Urinary bladder (tissue), 4 donors: Measurements from ENCODE around the gene MACO1. TPM values are rescaled to one million over a fixed set of nuclear protein-coding genes. Genes with fewer than 3 reads are reported as not detected.
"Not testable (repeated sequence)": the region's sequence is repeated elsewhere in the genome, so short reads cannot be mapped to it uniquely, and the experiment has no call there.

Source experiments
- DNase-seq: peaks from one replicate; pipeline ENCODE4 v3.0.0-alpha.2; 2015; ENCODE audit errors: extremely low spot score
- H3K27ac ChIP-seq: one replicate; pipeline ENCODE4 v1.5.1; 2013; ENCODE audit warnings: low read depth, mild to moderate bottlenecking, moderate library complexity
- H3K36me3 ChIP-seq: one replicate; pipeline ENCODE4 v1.6.1; 2013; ENCODE audit warnings: mild to moderate bottlenecking, moderate library complexity; ENCODE audit not compliant: insufficient read depth
- H3K4me1 ChIP-seq: one replicate; pipeline ENCODE4 v1.6.1; 2013; ENCODE audit warnings: mild to moderate bottlenecking, moderate library complexity; ENCODE audit not compliant: insufficient read depth
- H3K4me3 ChIP-seq: one replicate; pipeline ENCODE4 v1.5.1; 2013; ENCODE audit warnings: low read depth, low read length
- WGBS: extraction: QIAGEN DNeasy Blood & Tissue Kit; methylation state at CpG from one replicate; pipeline ENCODE4 v1.1.7; 2013; 5-methylcytosine and 5-hydroxymethylcytosine counted together
- polyA plus RNA-seq: library from polyadenylated mRNA; stranded (reverse); fragments of 200-250 nt; gene quantifications from one replicate; pipeline ENCODE4 v1.2.3, GENCODE V29; 2013
- total RNA-seq: library from RNA; depleted of rRNA; stranded (reverse); fragments of >200 nt; gene quantifications from one replicate; pipeline ENCODE4 v1.2.3, GENCODE V29; 2014
- donor health status: healthy with polysubstance abuse.
- donor health status: healthy.

The MACO1 gene
- total and polyA plus RNA-seq, 2 donors = 7.9 to 24.4 TPM

GRCh38 chr1:25412872-25413623 lies 17.6 kb upstream of the MACO1 start:
- 88% methylated on average over 13 of the region's 14 CpGs for WGBS
- DNase-seq, H3K4me3 ChIP-seq, H3K27ac ChIP-seq, H3K4me1 ChIP-seq, H3K36me3 ChIP-seq: not testable (repeated sequence)

- WGBS = 66% methylated on average over 4 of the region's 6 CpGs
- not testable (repeated sequence) for H3K4me3 ChIP-seq, DNase-seq, H3K4me1 ChIP-seq, H3K36me3 ChIP-seq, H3K27ac ChIP-seq
These were observed 16.5 kb upstream of the MACO1 start for GRCh38 chr1:25414157-25414556.

GRCh38 chr1:25414578-25414977 lies 16.1 kb upstream of the MACO1 start:
- not testable (repeated sequence) for H3K4me1 ChIP-seq, H3K4me3 ChIP-seq, DNase-seq, H3K27ac ChIP-seq, H3K36me3 ChIP-seq
- WGBS = 91% methylated on average over 1 of the region's 1 CpG

GRCh38 chr1:25417280-25417679 lies 13.4 kb upstream of the MACO1 start:
- H3K27ac ChIP-seq = not testable (repeated sequence)

GRCh38 chr1:25419339-25419738 lies 11.4 kb upstream of the MACO1 start:
- 78% methylated on average over 1 of the region's 1 CpG for WGBS
- not testable (repeated sequence) for H3K27ac ChIP-seq, H3K4me1 ChIP-seq, H3K4me3 ChIP-seq, DNase-seq, H3K36me3 ChIP-seq

More at GRCh38 chr1:25417280-25417679, 13.4 kb upstream of the MACO1 start:
- WGBS = 85% methylated on average over 4 of the region's 4 CpGs
- DNase-seq, H3K36me3 ChIP-seq, H3K4me1 ChIP-seq, H3K4me3 ChIP-seq: not testable (repeated sequence)

GRCh38 chr1:25420715-25421114 lies 10.0 kb upstream of the MACO1 start, which contains the start of gene RHCE:
TSS of gene RHCE (minus strand) at chr1:25420825. CDS start at chr1:25420786, 39 bp downstream.
- H3K4me3 ChIP-seq, H3K36me3 ChIP-seq, H3K27ac ChIP-seq, DNase-seq, H3K4me1 ChIP-seq: not testable (repeated sequence)
- WGBS = 88% methylated on average over 9 of the region's 9 CpGs

- H3K36me3 ChIP-seq, H3K4me3 ChIP-seq, H3K4me1 ChIP-seq, DNase-seq, H3K27ac ChIP-seq: not testable (repeated sequence)
- WGBS = 65% methylated on average over 6 of the region's 6 CpGs
These were observed 7.5 kb upstream of the MACO1 start for GRCh38 chr1:25423206-25423605.

- Histone ChIP-seq H3K27ac (no peak overlapping the region), H3K4me1 (no peaks in the 10 kb centered on the region), H3K4me3 (no peak overlapping the region), H3K36me3 (no peaks in the 10 kb centered on the region)
- DNase-seq = no peak
- WGBS = 77% methylated on average over 16 of the region's 16 CpGs
These were observed 5.3 kb upstream of the MACO1 start for GRCh38 chr1:25425098-25426085.

- WGBS = 100% methylated on average over 1 of the region's 1 CpG
- no peaks in the 10 kb centered on the region for H3K36me3 ChIP-seq
- no peak for DNase-seq
- no peak overlapping the region for H3K27ac ChIP-seq
- H3K4me3 ChIP-seq = no peak overlapping the region
- H3K4me1 ChIP-seq = no peaks in the 10 kb centered on the region
These were observed 3.0 kb upstream of the MACO1 start for GRCh38 chr1:25427696-25428095.

GRCh38 chr1:25428475-25429166 lies 2.1 kb upstream of the MACO1 start:
- 92% methylated on average over 7 of the region's 7 CpGs for WGBS

GRCh38 chr1:25430967-25431881 lies 527 bp downstream of the MACO1 start:
- under 1% methylated on average over 87 of the region's 89 CpGs for WGBS
- no peaks in the 10 kb centered on the region for H3K4me1 ChIP-seq

More at GRCh38 chr1:25428475-25429166, 2.1 kb upstream of the MACO1 start:
- Histone ChIP-seq H3K36me3 (no peaks in the 10 kb centered on the region), H3K4me1 (no peaks in the 10 kb centered on the region), H3K4me3 (no peak overlapping the region), H3K27ac (no peak overlapping the region)
- no peak for DNase-seq

GRCh38 chr1:25431955-25432719 lies 1.4 kb downstream of the MACO1 start:
- H3K27ac ChIP-seq = no peak overlapping the region
- WGBS = 16% methylated on average over 6 of the region's 6 CpGs
- H3K36me3 ChIP-seq = no peaks in the 10 kb centered on the region
- no peak for DNase-seq
- no peaks in the 10 kb centered on the region for H3K4me1 ChIP-seq
- H3K4me3 ChIP-seq = peak overlapping the region; percentile 100

More at GRCh38 chr1:25430967-25431881, 527 bp downstream of the MACO1 start:
- peak overlapping the region; percentile 88 for H3K27ac ChIP-seq
- DNase-seq = no peak
- H3K36me3 ChIP-seq = no peaks in the 10 kb centered on the region
- H3K4me3 ChIP-seq = peak overlapping the region; percentile 100
